OCI-LY3 (cell line): ENCODE measurements around the gene CASZ1.

ENCODE experiments used
- H2AFZ ChIP-seq: fragments of 200-600, 300-600 bp; shearing (Covaris generic); 2 replicates; pipeline ENCODE4 v1.6.0; 2014; ENCODE audit warnings: antibody characterized with exemption, low read depth, low read length
- H3K27ac ChIP-seq: fragments of 200-600, 300-600 bp; sonication (generic); 2 replicates; pipeline ENCODE4 v1.5.1; 2014; ENCODE audit warnings: mild to moderate bottlenecking, low read length, moderate library complexity, mixed read lengths
- H3K27me3 ChIP-seq: fragments of 200-600, 300-600 bp; sonication (generic); 2 replicates; pipeline ENCODE4 v1.6.1; 2014; ENCODE audit warnings: low read depth, low read length, mixed read lengths
- H3K36me3 ChIP-seq: fragments of 200-600, 300-600 bp; sonication (generic); replicated peaks from 2 replicates; pipeline ENCODE3; 2014; ENCODE audit warnings: low read depth, low read length, mixed read lengths
- H3K4me1 ChIP-seq: fragments of 300-600, 200-600 bp; sonication (generic); 2 replicates; pipeline ENCODE4 v1.6.1; 2014; ENCODE audit warnings: low read length, mixed read lengths
- H3K4me2 ChIP-seq: fragments of 200-600, 300-600 bp; sonication (generic); 2 replicates; pipeline ENCODE4 v1.6.1; 2014; ENCODE audit warnings: low read length, mixed read lengths
- H3K4me3 ChIP-seq: fragments of 300-600, 200-600 bp; sonication (generic); 2 replicates; pipeline ENCODE4 v1.5.1; 2014; ENCODE audit warnings: antibody characterized with exemption, mild to moderate bottlenecking, low read length, moderate library complexity
- H3K79me2 ChIP-seq: fragments of 300-600, 200-600 bp; shearing (Covaris generic); 2 replicates; pipeline ENCODE4 v1.6.1; 2014; ENCODE audit warnings: mild to moderate bottlenecking, low read length, mixed read lengths
- H3K9ac ChIP-seq: fragments of 300-600, 200-600 bp; shearing (Covaris generic); 2 replicates; pipeline ENCODE4 v1.6.0; 2014; ENCODE audit warnings: mild to moderate bottlenecking, low read length, moderate library complexity
- H3K9me3 ChIP-seq: fragments of 200-600, 300-600 bp; shearing (Covaris generic); 2 replicates; pipeline ENCODE4 v1.6.1; 2014; ENCODE audit warnings: low read length, mixed read lengths; ENCODE audit not compliant: insufficient read depth
- H4K20me1 ChIP-seq: fragments of 200-600, 300-600 bp; sonication (generic); 2 replicates; pipeline ENCODE4 v1.6.1; 2016; ENCODE audit warnings: low read length, mixed read lengths; ENCODE audit not compliant: insufficient read depth
- CTCF ChIP-seq: fragments of 200-600, 300-600 bp; sonication (generic); IDR thresholded peaks from 2 replicates; pipeline ENCODE4 v1.5.1; 2014; ENCODE audit warnings: antibody characterized with exemption, low read length, low read depth
- EZH2phosphoT487 ChIP-seq: fragments of 200-600 bp; shearing (Covaris generic); IDR thresholded peaks from 2 replicates; pipeline ENCODE4 v1.6.1; 2018; ENCODE audit warnings: antibody characterized with exemption, mixed run types, low read depth

Gene CASZ1

GRCh38 chr1:10803971-10804820, 7.8 kb upstream of the CASZ1 start:
- no peaks in the 10 kb centered on the region for H3K79me2 ChIP-seq
- H3K9ac ChIP-seq: no peak overlapping the region
- peaks cover 8% of the 10 kb centered on the region; the same call in 1 of the 2 replicates for H3K27me3 ChIP-seq
- no peak overlapping the region for H3K27ac ChIP-seq
- no peaks in the 10 kb centered on the region for H4K20me1 ChIP-seq
- no peak overlapping the region for H3K4me3 ChIP-seq
- H2AFZ ChIP-seq: no peak overlapping the region
- no peaks in the 10 kb centered on the region for H3K9me3 ChIP-seq
- no peaks in the 10 kb centered on the region for H3K4me1 ChIP-seq
- H3K36me3 ChIP-seq: no peaks in the 10 kb centered on the region
- TF ChIP-seq CTCF: no peak
- no peak for TF ChIP-seq EZH2phosphoT487
- no peak overlapping the region for H3K4me2 ChIP-seq

DNA sequence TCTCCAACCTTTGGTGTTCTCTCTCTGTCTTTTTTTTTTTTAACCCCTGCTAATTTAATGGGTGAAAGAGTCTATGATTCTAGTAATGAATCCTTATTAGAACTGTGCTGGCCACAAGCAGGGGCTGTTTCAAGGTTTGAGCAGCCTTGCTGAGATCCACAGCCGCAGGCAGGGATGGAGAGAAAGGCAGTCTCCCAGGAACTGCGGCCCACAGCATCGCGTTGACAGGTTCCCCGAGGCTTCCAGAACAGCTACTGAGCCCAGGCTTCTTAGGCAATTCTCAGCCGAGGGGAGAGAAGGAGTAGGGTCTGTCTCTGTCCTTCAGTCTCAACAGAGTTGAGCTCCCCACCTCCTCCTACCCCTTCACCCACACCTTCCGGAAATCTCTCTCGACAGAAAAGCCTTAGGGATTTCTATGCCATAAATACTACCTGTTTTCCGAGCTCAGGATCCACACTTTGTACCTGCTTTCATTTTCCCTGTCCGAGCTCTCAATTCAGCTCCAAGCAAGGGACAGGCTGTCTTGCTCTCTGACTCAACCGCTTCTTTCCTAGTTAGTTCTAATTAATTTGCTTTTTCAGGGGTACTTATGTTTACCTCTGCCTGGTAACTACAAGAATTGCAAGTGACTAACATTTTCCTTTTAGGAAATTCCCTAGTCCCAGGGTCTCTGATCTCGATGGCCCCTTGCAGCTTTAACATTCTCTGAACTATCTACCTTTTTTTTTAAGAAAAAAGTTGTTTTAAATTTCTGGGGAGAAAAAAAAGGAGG, 6.7 kb upstream of the CASZ1 start:
- no peak overlapping the region for H2AFZ ChIP-seq
- no peak for TF ChIP-seq EZH2phosphoT487
- TF ChIP-seq CTCF: no peak
- H3K9me3 ChIP-seq: no peaks in the 10 kb centered on the region
- H3K27ac ChIP-seq: no peak overlapping the region
- H3K4me3 ChIP-seq: no peak overlapping the region
- H3K36me3 ChIP-seq: no peaks in the 10 kb centered on the region
- no peak overlapping the region for H3K4me2 ChIP-seq
- H3K79me2 ChIP-seq: no peaks in the 10 kb centered on the region
- H3K4me1 ChIP-seq: no peaks in the 10 kb centered on the region
- no peak overlapping the region for H3K9ac ChIP-seq
- H3K27me3 ChIP-seq: peaks cover 4% of the 10 kb centered on the region; the same call in 1 of the 2 replicates
- H4K20me1 ChIP-seq: no peaks in the 10 kb centered on the region

DNA sequence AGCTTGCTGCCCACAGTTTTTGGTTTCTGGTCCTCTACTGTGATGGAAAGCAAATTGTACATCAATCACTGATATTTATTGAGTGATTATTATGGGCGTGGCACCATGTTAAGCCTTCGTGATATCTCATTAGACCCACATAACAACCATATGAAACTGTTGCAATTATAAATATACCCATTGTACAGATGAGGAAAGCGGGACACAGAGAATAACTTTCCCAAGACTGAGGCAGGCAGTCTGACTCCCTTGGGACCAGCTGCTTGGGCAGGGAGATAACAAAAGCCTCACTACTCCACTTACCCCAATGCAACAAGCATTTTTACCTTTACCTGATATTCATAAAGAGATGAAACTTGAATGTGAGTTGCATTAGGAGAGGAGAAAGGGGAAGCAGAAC, 4.3 kb upstream of the CASZ1 start:
- Histone ChIP-seq H3K4me2 (no peak overlapping the region), H2AFZ (no peak overlapping the region), H3K27me3 (no peaks in the 10 kb centered on the region; the same call in 1 of the 2 replicates), H3K9me3 (no peaks in the 10 kb centered on the region), H4K20me1 (no peaks in the 10 kb centered on the region), H3K4me3 (no peak overlapping the region), H3K4me1 (no peaks in the 10 kb centered on the region), H3K36me3 (no peaks in the 10 kb centered on the region), H3K79me2 (no peaks in the 10 kb centered on the region), H3K9ac (no peak overlapping the region), H3K27ac (no peak overlapping the region)
- no peak for TF ChIP-seq CTCF
- TF ChIP-seq EZH2phosphoT487: no peak

DNA sequence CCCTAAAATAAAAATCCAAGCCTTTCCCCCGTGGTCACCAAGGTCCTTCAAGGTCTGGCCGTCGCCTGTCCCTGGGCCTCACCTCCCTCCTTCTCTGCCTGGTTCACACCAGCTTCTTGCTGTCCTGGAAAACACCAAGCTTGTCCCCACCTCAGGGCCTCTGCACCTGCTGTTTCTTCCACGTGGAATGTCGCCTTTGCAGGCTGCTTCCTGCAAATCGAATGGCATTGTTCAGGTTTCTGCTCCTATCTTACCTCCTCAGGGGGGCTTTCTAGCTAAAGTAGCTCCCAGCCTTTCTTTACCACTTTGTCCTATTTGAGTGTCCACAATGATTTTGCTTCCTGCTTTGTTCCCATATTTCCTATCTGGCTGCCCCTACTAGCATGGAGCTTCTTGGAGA, 3.3 kb upstream of the CASZ1 start:
- Histone ChIP-seq H3K4me3 (no peak overlapping the region), H3K4me2 (no peak overlapping the region), H3K27me3 (no peaks in the 10 kb centered on the region; the same call in 1 of the 2 replicates), H4K20me1 (no peaks in the 10 kb centered on the region), H3K27ac (no peak overlapping the region), H3K79me2 (no peaks in the 10 kb centered on the region), H3K4me1 (no peaks in the 10 kb centered on the region), H3K9ac (no peak overlapping the region), H3K36me3 (no peaks in the 10 kb centered on the region), H2AFZ (no peak overlapping the region), H3K9me3 (no peaks in the 10 kb centered on the region)
- TF ChIP-seq CTCF (no peak), EZH2phosphoT487 (no peak)
